Psoas muscle (tissue), 8 donors: Measurements from ENCODE around the gene ADAMTS12. TPM values are rescaled to one million over a fixed set of nuclear protein-coding genes. Genes with fewer than 3 reads are reported as not detected.

ENCODE experiments used
- ATAC-seq, 4 donors: fragments of 200-7000 bp; cut with Tn5 transposase; one replicate each; pipeline ENCODE4 v1.9.1; 2020; ENCODE audit warnings: moderate library complexity in 3 of 4, mild to moderate bottlenecking in 2 of 4
- DNase-seq, 2 donors: peaks; one replicate each; pipeline ENCODE4 v3.0.0-alpha.2; 2020
- H3K27ac ChIP-seq: fragments of 200-600 bp; one replicate; pipeline ENCODE4 v1.8.0; 2022
- H3K27me3 ChIP-seq, 3 donors: fragments of 200-600 bp in 1 of 3; one replicate each; pipeline versions ENCODE4 v1.6.1 to v1.8.0; 2013 to 2022; ENCODE audit warnings: low read length in 2 of 3, mild to moderate bottlenecking in 2 of 3, moderate library complexity in 1 of 3; ENCODE audit not compliant: insufficient read depth in 3 of 3
- H3K36me3 ChIP-seq, 2 donors: fragments of 200-600 bp in 1 of 2; one replicate each; pipeline versions ENCODE4 v1.6.1 to v1.8.0; 2013 to 2022; ENCODE audit warnings: low read depth in 1 of 2, mild to moderate bottlenecking in 1 of 2, moderate library complexity in 1 of 2; ENCODE audit not compliant: insufficient read depth in 1 of 2
- H3K4me1 ChIP-seq: fragments of 200-600 bp; one replicate; pipeline ENCODE4 v1.8.0; 2022
- H3K4me3 ChIP-seq: fragments of 200-600 bp; one replicate; pipeline ENCODE4 v1.8.0; 2022; ENCODE audit warnings: mild to moderate bottlenecking
- H3K9me3 ChIP-seq: fragments of 200-600 bp; one replicate; pipeline ENCODE4 v1.8.0; 2022
- CTCF ChIP-seq: fragments of 200-600 bp; IDR thresholded peaks from one replicate; pipeline ENCODE4 v1.8.0; 2022; ENCODE audit warnings: antibody characterized with exemption
- WGBS, 3 donors: extraction: QIAGEN DNeasy Blood & Tissue Kit; methylation state at CpG; one replicate each; pipeline versions ENCODE4 v1.1.6 to v1.1.7; 2013; 5-methylcytosine and 5-hydroxymethylcytosine counted together
- intact Hi-C, 2 donors: fragments of 100-400 bp; cut with DNase I; formaldehyde crosslinking; loops; one replicate each; pipeline versions ENCODE4 v1.11.0 to v1.14.2; 2022
- polyA plus RNA-seq, 3 donors: library from polyadenylated mRNA; stranded (reverse); fragments of 200-250 nt; gene quantifications; one replicate each; pipeline ENCODE4 v1.2.3, GENCODE V29; 2013
- total RNA-seq, 4 donors: library from RNA; stranded (reverse); fragmentation: NEBNext Ultra II Directional in 2 of 4; extraction: Animal tissue kit (Norgen Biotek cat#: 25700) in 2 of 4; gene quantifications; one replicate each; pipeline versions ENCODE4 v1.2.1 to v1.2.4, GENCODE V29; 2021 to 2023
- donor health status: healthy with polysubstance abuse.
- donor health status: DM: no; HTN: no; CAD: no; lungs with moderate emphysema.
- donor health status: Bipolar disorder and iron deficiency.
- donor health status: healthy.
- donor health status: DM: yes; HTN: yes; CAD: no.
- donor health status: DM: no; HTN: no; CAD: no.
- donor health status: DM: no; HTN: no; CAD: no.
- donor health status: DM: yes; HTN: yes; CAD: no.

Gene ADAMTS12
- total and polyA plus RNA-seq, 7 donors = 0.19 to 1.2 (median 0.88) TPM

- Histone ChIP-seq H3K4me1 (no peaks in the 10 kb centered on the region), H3K4me3 (no peak overlapping the region), H3K9me3 (no peaks in the 10 kb centered on the region), H3K36me3 (no peaks in the 10 kb centered on the region), H3K27me3 (no peaks in the 10 kb centered on the region), H3K27ac (no peak overlapping the region)
- DNase-seq (no peak), ATAC-seq (no peak)
- no peak for TF ChIP-seq CTCF
- intact Hi-C loops = no loop called here
- 68 to 72% (median 69%) methylated on average over 10 of the region's 10 CpGs for WGBS, 3 donors
These were observed 361.4 kb downstream of the ADAMTS12 start for GRCh38 chr5:33530183-33531036.

GRCh38 chr5:33527696-33528095 lies 364.1 kb downstream of the ADAMTS12 start:
- no peak overlapping the region for H3K27ac ChIP-seq
- no peaks in the 10 kb centered on the region for H3K4me1 ChIP-seq
- no peak for TF ChIP-seq CTCF
- intact Hi-C loops = no loop called here
- no peak for DNase-seq
- H3K36me3 ChIP-seq = no peaks in the 10 kb centered on the region
- WGBS, 3 donors = 78 to 89% (median 81%) methylated on average over 2 of the region's 2 CpGs
- H3K4me3 ChIP-seq = no peak overlapping the region
- no peaks in the 10 kb centered on the region for H3K27me3 ChIP-seq
- no peak for ATAC-seq
- H3K9me3 ChIP-seq = no peaks in the 10 kb centered on the region

- Histone ChIP-seq H3K27ac (no peak overlapping the region), H3K4me1 (no peaks in the 10 kb centered on the region), H3K27me3 (no peaks in the 10 kb centered on the region), H3K9me3 (no peaks in the 10 kb centered on the region), H3K36me3 (no peaks in the 10 kb centered on the region), H3K4me3 (no peak overlapping the region)
- intact Hi-C loops = no loop called here
- TF ChIP-seq CTCF = no peak
- no peak for DNase-seq
- ATAC-seq = no peak
- WGBS, 3 donors = 65 to 68% (median 65%) methylated on average over 4 of the region's 4 CpGs
These were observed 365.0 kb downstream of the ADAMTS12 start for GRCh38 chr5:33526755-33527154.

- Histone ChIP-seq H3K4me1 (no peaks in the 10 kb centered on the region), H3K27ac (no peak overlapping the region), H3K27me3 (no peaks in the 10 kb centered on the region), H3K9me3 (no peaks in the 10 kb centered on the region), H3K4me3 (no peak overlapping the region), H3K36me3 (no peaks in the 10 kb centered on the region)
- TF ChIP-seq CTCF = no peak
- WGBS, 3 donors = 43 to 53% (median 48%) methylated on average over 2 of the region's 2 CpGs
- intact Hi-C loops = loop anchor here in 1 of 2 donors (5.0 kb wide), 1 partner anchor 228 kb away; no protein-coding TSS in a partner anchor
- no peak for DNase-seq
- ATAC-seq = no peak
These were observed 367.3 kb downstream of the ADAMTS12 start for GRCh38 chr5:33524476-33524875.
